Stimulated activated CD8-positive, alpha-beta memory T cell treated with anti-CD3 and anti-CD28 coated beads, Interleukin-15, amount 100 ng/mL, for 4 hours (primary cell): ENCODE data around the gene MGP.

Source experiments
- DNase-seq, 2 donors: peaks; one replicate each; pipeline ENCODE4 v3.0.0-alpha.2; 2020; ENCODE audit warnings: low read depth in 2 of 2

Gene MGP

DNA sequence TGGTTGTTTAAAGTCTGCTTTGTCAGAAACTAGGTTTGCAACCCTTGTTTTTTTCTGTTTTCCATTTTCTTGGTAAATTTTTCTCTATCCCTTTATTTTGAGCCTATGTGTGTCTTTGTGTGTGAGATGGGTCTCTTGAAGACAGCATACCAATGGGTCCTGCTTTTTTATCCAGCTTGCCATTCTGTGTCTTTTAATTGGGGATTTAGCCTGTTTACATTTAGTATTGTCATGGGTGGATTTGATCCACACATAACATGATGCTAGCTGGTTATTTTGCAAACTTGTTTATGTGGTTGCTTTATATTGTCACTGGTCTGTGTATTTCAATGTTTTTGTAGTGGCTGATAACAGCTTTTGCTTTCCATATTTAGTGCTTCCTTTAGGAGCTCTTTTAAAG, 25.2 kb downstream of the MGP start:
- DNase-seq, result no peak

DNA sequence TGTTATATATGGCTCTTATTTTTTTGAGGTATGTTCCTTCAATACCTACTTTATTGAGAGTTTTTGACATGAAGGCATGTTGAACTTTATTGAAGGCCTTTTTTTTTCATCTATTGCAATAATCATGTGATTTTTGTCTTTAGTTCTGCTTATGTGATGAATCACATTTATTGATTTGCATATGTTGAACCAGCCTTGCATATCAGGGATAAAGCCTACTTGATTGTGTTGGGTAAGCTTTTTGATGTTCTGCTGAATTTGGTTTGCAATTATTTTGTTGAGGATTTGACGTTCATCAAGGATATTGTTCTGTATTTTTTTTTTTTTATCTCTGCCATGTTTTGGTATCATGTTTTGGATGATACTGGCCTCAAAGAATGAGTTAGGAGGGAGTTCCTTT, 27.1 kb downstream of the MGP start:
- no peak for DNase-seq

DNA sequence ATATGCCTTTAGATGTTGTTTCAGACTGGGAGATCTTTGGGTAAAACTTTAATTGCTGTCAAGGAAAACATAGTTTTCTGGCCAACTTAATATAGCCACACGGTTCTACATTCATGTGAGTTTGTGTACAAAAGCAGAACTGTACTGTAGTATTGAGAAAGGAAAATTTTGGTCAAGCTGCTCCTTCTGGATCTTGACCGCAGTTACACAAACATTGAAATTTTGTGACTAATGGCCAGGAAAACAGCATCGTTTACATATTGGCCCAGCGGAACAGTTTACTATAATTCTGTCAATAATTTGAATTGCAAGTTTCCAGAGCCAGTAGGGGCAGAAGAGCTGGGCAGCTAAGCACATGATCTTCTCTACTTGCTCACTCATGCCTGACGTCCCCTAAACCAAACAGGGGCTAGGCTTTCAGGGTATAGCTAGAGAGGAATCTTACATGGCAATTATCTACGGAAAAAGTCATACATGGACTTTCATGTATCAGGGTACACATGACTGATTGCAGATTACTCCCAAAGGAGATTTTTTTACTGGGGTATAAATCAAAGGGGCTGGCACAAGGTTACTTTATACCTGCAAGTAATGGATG, 31.0 kb downstream of the MGP start:
- DNase-seq, result no peak

DNA sequence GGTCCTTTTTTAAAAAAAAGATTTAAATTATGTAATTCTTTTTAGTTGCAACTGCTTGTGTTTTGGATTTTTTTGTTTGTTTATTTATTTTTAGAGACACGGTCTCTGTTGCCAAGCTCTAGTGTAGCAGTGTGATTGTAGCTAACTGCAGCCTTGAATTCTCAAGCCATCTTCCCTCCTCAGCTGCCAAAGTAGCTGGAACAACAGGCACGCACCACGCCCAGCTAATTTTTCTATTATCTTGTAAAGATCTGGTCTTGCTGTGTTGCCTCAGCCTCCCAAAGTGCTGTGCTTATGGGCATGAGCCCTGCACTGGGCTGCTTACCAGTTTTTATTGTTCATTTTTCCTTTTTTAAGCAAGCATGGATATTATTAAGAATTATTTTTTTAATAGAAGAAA, 31.7 kb downstream of the MGP start:
- DNase-seq, result no peak

DNA sequence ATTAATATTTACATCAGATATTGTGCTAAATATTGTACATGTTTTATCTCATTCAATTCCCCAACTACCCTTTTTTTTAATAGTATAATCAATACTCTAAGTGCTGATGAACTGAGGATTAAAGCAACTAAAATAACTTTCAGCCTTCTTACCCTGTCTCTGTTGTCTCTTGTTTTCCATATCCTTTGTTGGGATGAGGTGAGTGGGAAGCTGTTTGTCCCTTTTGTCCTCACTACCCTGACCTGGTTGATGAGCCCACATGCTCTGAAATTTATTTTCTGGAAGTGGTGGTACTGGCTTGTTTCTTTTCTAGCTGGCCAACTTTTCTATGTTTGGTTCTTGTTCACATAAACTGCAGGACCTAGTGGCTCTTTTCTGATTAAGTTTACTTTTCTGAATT, 32.8 kb downstream of the MGP start:
- no peak for DNase-seq

DNA sequence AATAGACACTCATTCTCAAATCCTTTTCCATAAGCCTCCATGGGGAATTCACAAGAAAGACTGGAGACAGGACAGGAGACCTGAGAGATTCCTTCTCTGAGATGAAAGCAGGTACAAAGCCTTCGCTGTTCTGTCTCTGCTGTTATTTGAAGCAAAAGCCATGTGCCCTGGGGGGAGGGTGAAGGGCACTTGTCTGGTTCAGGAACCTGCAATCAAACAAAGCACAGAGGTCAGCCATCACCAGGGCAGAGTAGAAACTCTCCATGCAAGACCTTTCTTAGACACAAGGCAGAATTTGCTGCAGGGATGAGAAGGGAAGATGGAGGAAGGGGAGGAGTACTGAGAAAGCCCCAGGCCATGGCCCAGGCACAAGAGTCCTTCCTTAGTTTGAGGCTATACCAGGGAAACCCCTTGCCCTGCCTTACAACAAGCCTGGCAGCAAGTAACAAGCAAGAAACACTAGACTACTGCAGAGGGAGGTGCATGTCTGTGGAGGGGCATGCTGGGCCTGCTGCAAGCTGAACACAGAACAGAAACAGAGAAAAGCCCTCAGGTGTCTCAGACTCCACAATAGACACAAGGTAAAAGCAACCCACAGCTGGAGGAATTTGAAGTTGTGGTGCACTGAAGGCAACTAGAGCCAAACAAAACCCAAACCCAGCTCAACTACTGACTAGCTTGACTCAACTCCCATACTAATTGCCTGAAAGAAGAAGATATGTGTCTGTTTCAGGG, 34.6 kb downstream of the MGP start:
- no peak for DNase-seq

DNA sequence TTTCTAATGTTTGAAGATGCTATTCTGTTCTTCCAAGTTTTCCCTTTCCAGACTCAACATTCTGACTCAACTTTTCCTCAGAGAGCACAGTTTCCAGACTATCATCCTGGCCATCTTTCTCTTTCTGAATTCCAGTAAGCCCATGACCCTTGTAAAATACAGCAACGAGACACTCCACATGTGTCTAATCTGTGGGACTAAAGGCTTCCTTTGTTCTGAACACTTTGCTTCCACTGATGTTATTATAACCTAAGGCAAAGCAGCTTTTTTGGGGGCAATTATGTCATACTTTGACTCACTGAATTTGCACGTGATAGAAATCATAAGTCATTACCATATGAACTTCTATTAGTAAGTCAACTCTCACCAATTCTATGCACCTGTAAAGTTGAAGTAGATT, 36.0 kb downstream of the MGP start:
- DNase-seq, result no peak

DNA sequence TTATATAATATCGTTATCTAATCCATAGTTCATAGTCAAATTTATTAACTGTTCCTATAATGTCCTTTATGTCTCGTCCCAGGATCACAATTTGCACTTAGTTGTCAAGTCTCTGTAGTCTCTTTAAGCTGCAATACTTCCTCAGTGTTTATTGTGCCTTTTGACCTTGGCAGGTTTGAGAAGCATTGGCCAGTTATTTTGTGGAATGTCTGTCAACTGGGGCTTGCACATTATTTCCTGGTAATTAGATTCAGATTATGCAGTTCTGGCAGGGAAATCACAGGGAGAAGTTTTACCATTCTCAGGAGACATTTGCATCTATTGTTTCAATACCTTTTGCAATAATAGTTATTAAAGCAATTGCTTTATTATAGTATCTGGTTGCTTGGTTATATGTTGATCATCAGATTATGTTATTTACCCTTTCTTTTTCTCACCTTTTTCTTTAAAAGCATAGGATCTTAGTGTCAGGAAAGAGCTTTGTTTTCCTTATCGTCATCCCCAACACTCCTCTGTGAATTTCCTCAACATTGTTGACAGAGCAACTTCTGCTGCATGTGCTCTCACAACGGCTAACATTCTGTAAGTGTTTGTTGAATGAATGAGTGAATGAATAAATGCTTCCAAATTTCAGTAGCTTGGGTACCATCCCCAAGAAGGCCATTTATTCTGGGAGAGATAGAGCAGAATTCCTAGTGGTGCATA, 38.6 kb downstream of the MGP start:
- DNase-seq, result no peak

DNA sequence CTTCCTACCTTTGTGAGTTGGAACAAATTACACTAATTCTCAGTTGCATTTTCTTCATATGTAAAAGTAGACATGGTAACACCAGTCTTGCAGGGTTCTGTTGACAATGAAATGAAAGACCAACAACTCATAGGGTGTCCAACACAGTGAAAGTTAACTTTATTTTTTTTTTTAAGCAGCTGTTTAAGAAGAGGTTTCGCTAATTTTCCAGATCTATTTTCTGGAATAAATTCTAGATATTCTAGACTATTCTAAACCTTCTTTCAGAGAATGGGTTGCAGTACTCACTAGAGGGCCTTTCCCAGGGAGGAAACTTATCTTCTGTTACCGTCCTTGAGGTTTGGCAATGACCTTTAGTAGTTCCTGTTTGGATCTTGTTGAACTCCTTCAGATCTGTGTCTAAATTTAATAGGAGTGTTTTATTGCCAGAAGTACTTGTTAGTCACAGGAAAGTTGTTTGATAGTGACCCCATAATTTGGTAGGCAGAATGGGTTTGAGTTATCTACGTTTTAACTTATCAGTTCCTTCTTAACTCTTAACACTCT, 39.5 kb downstream of the MGP start:
- no peak for DNase-seq

DNA sequence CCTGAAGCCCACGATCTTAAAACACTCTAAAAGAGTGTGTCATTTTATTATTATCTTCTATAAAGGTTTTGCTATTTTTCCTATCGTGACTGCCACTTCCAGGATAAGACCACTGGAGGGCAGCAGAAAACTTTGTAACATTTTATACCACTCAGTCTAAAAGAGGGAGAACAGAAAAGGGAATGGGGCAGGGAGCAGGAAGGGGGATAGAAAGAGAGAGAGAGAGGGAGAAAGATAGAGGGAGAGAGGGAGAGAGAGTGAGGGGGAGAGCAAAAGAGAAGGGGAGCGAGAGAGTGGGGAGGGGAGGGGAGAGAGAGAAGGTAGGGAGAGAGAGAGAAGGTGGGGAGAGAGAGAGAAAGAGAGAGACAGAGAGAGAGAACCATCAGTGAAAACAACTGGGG, 40.3 kb downstream of the MGP start:
- DNase-seq, result no peak

DNA sequence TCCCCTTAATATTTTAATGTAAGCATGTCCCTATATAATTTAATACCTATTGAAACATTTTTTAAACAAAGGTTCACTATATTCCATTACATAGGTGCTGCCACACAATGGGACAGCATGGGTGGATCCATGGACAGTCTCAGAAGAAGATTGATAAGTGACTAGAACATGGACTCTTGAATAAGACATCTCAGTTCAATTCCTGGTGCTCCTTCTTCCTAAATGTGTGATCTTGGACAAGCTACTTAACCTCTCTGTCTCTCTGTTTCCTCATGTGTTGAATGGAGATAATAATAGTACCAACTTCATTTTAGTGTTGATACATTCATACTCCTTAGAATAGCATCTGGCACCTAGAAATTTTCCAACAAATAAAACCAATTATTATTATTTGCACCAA, 41.3 kb downstream of the MGP start:
- no peak for DNase-seq

DNA sequence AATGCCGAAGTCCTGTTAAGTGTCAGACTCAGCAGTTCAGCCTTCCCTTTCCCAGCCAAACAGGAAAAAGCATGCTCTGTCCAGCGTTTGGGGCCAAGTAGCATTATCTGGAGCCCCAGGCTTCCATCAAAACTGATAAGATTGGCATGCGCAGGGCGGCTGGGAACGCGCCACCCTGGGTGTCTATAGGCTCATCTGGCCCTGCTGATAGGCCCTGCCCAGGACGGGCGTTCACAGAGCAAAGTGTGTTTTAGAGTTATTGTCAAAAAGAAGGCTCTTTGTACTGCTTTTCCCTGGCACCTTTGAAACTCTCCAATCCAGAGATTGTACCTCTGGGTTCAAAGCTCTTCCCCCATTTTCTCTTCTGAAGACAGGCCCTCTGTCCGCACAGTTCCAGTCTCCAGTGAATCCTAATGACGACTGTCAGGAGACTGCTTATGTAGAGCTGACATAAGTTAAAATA, 42.2 kb downstream of the MGP start, which contains the start of gene ART4:
ART4 (minus strand) TSS at position 102 of the 463 bp plus-strand sequence. CDS start 413 bp downstream, outside the sequence.
- DNase-seq, result no peak

DNA sequence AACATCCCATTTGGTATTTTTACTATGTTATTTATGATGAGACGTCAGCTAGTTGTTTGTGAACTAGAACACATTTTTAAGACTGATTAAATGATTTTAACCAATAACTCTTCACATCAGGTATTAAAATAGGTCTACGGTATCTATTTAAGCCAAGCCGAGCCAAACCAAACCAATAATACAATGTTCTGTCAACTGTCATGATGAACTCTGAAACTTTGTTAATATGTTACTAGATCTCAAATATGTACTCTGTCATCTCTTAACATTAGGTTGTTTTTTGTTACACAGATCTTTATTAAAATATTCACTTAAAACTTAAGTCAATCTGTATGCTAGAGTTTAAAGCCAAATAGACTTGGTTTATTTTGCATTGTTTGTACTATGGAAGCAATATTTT, 43.3 kb downstream of the MGP start:
- no peak for DNase-seq

DNA sequence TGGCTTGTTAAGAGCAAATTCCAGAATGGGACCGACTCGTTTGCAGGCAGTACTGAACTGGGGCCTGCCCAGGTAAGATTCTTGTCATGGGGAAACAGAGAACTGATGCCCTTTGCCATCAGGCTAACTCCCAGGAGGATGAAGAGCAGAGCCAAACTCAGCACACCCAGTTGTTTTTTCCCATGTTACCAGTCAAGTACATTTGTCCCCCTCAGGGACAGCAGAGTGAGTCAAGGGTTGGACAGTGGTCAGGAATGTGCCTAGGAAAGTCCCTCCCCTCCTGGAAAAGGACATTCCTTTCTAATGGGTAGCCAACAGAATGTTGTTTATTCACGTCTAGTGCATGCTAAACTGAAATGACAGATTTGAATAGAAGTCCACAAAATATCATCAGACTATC, 43.9 kb downstream of the MGP start:
- no peak for DNase-seq

DNA sequence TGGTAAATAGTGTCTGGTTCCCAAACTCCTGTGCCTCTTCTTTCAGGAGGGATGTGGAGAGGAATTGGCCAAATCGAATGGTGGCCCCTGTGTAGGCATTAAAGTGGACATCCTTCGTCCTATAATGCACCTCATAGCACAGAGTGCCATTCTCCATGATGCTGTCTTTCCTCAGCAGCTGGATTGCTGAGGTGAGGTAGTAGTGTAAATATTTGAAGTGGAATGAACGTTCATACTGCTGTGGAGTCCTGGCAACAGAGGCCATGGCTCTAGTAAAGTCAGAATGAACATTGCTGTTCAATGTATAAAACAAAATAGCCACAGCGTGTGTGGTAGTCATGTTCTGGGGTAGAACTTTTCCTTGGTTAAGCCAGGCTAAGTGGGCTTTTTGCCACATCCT, 45.0 kb downstream of the MGP start:
- DNase-seq, result no peak

DNA sequence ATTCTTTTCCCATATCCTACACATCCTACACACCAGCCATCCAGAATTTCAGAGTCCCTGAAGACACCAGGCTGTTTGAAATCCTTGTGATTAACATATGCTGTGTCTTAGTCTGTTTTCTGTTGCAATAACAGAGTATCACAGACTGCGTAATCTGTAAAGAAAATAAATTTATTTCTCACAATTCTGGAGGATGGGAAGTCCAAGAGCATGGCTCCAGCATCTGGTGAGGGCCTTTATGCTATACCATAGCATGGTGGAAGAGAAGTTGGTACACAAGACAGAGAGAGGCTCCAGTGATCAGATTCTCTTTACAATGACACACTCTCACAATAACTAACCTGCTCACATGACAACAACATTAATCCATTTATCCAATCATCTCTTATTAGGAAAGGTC, 46.4 kb downstream of the MGP start:
- no peak for DNase-seq

DNA sequence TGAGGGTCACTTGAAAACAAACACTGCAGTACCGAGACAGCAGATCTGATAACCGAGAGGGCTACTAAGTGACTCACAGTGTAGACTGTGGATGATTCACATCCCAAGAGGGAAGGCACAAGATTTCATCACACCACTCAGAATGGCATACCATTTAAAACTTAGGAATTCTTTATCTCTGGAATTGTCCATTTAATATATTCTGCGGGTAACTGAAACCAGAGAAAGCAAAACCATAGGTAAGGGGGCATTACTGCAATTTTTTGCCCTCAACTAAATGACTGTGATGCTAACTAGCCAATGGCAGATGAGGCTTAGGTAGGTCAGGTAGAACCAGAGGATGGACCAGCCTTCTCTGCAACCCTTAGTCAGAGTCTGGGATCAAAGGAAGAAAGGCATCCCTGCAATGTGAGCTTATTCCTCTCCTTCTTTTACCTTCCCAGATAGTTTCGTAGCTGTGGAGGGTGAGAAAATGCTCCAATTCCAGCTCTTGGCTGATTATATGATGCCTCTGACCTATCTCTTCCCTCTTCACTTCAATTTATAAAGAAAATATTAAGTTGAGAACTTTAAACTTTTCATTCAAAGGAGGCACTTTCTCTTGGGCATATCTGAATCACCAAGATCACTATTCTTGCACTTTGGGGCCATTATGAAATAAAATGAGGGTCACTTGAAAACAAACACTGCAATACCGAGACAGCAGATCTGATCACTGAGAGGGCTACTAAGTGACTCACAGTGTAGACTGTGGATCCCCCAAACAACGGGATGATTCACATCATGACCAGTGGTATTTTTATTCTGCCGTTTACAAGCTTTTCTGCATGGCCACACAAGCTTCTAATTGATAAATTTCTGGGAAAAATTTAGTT, 49.1 kb downstream of the MGP start:
- DNase-seq, result no peak

DNA sequence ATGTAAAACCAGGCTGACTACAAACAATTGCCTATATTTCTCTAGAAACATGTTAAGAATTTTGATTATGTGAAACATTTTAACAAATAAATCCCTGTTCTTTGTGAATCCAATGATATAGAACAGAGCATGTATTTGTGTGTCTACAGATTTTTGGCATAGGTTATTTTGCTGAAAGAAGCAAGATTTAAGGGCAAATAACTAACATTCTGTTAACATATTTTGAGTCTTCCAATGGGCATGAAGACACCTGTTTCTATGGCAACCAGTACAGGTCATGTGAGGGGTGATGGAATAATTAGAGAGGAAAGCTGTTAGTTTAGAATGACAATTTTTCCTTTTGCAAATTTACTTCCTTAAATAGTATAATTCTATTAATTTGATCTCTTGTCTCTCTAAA, 51.1 kb downstream of the MGP start:
- no peak for DNase-seq

DNA sequence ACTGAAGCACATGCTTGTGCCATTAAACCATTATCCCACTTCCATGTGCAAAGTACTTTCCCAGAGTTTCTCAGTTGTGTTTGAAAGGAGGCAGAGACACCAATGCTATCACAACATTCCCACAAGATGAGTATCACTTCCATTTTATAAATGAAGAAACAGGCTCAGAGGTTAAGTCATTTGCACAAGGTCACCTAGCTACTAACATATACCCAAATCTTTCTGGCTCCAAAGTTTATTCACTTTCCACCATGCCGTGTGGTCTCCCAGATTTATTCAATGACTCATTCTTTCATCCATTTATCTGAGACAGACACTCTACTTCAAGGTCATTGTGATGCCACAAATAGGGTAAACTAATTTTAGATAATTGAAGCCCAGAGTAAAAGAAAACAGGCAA, 51.7 kb downstream of the MGP start:
- DNase-seq, result no peak

DNA sequence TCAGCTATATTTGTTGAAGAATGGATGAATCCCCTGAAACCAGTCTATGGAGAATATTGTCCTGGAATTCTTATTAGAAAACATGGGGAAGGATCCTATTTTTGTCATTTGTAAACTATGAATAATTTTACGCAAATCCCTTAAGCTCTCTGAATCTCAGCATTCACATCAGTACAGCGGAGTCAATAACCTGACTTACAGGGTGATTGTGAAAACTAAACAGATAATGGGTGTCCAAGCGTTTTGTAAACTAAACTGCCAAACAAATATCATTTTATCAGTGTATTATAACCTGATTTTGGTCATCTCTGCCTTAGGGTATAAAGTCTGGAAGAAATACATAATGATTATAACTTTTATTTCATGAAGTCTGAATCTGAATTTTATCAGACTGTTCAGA, 52.3 kb downstream of the MGP start:
- no peak for DNase-seq
